ENCODE results near the gene CIC.
"Not testable (repeated sequence)": the region's sequence is repeated elsewhere in the genome, so short reads cannot be mapped to it uniquely, and the experiment has no call there.

CIC gene

DNA sequence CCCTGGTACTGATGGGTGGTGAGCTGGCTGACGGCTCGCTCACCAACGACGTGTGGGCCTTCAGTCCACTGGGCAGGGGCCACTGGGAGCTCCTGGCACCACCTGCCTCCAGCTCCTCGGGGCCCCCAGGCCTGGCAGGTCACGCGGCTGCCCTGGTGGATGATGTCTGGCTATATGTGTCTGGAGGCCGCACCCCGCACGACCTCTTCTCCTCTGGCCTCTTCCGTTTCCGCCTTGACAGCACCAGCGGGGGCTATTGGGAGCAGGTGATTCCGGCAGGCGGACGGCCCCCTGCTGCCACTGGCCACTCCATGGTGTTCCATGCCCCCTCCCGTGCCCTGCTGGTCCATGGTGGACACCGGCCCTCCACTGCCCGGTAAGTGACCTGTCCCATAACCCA, 66.9 kb downstream of the CIC start:
- DNase-seq = no peak

DNA sequence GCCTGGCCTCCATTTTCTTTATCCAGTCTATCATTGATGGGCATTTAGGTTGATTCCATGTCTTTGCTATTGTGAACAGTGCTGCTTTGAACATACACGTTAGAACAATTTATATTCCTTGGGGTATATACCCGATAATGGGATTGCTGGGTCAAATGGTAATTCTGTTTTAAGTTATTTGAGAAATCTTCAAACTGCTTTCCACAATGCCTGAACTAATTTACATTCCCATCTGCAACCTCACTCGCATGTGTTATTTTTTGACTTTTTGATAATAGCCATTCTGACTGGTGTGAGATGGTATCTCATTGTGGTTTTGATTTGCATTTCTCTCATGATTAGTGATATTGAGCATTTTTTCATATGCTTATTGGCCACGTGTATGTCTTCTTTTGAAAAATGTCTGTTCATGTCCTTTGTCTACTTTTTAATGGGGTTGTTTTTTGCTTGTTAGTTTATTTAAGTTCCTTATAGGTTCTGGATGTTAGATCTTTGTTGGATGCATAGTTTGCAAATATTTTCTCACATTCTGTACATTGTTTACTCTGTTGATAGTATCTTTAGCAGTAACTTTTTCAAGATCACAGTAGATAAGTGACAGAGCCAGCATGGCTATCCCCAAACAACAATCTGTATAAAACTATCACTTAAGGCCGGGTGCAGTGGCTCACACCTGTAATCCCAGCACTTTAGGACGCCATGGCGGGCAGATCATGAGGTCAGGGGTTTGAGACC, 70.2 kb downstream of the CIC start:
- not testable (repeated sequence) for DNase-seq

DNA sequence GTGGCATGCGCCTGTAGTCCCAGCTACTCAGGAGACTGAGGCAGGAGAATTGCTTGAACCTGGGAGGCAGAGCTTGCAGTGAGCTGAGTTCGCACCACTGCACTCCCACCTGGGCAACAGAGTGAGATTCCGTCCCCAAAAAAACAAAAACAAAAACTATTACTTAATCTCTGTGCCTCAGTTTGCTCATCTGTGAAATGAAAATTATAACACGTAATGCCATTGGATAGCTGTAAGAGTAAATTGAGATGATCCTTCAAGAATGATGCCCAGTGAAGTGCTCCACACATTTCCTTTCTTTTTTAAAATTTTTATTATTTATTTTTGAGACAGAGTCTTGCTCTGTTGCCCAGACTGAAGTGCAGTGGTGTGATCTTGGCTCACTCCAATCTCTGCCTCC, 70.9 kb downstream of the CIC start:
- DNase-seq = not testable (repeated sequence)

DNA sequence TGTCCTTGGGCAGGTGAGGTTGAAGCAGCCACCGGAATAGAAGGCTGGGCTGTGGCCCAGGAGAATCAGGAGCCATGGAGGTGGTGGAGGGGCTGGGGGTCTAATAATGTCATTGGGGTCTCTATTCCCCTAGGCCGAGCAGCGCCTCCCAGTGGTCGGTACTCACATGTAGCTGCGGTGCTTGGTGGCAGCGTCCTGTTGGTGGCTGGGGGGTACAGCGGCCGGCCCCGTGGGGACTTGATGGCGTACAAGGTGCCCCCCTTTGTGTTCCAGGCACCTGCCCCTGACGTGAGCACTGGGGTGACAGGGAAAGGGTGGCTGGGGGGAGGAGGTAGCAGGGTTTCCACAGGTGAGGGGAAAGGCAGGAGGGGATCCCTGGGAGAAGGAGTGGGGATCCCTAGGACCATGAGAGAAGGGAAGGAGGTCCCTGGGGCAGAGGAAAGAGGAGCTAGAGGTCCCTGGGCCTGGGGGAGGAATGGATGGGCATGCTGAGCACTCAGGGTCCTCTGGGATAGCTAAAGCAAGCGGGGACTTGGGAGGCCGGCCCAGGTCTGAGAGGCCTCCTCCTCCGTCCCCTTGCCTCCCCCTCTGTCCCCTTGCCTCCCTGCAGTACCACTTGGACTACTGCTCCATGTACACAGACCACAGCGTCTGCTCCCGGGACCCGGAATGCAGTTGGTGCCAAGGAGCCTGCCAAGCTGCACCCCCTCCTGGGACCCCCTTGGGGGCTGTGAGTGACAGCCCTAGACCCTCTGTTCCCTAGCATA, 74.5 kb downstream of the CIC start:
- no peak for DNase-seq

DNA sequence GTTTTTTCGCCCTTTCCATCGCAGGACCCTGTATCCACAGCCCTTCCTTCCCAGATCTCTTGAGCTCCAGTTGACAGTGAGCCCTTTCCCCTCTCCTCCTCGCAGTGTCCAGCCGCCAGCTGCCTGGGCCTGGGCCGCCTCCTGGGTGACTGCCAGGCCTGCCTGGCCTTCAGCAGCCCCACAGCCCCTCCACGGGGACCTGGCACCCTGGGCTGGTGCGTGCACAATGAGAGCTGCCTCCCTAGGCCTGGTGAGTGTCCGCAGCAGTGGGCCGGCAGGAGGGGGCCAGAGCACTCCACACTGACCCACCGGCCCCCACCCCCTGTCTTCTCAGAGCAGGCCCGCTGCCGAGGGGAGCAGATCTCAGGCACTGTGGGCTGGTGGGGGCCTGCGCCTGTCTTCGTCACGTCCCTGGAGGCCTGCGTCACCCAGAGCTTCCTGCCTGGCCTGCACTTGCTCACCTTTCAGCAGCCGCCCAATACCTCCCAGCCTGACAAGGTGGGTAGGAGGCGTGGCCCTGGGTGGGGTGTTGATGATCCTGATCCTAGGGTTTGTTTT, 75.4 kb downstream of the CIC start:
- DNase-seq = no peak
